GM12892 (cell line): ENCODE results near the gene LRRC9.
"Not testable (repeated sequence)": the region's sequence is repeated elsewhere in the genome, so short reads cannot be mapped to it uniquely, and the experiment has no call there.

Experiments
- DNase-seq: peaks from one replicate; pipeline ENCODE4 v3.0.0; 2011; ENCODE audit not compliant: insufficient read length
- FAIRE-seq: peaks from 2 replicates; lab custom pipeline; 2011; peaks lifted over from hg19 to GRCh38; lab: Jason Lieb, UNC
- POLR2A ChIP-seq: IDR thresholded peaks from 2 replicates; pipeline ENCODE4 v1.6.1; 2011; ENCODE audit warnings: low read depth, low read length, control low read depth
- POLR2AphosphoS5 ChIP-seq: IDR thresholded peaks from 2 replicates; pipeline ENCODE4 v1.6.1; 2011; ENCODE audit warnings: low read depth, low read length, control low read depth
- TAF1 ChIP-seq: IDR thresholded peaks from 2 replicates; pipeline ENCODE4 v1.6.1; 2011; ENCODE audit warnings: low read depth, mild to moderate bottlenecking, control low read depth, low read length, borderline replicate concordance

LRRC9 gene

GRCh38 chr14:59964251-59965007 lies 44.5 kb downstream of the LRRC9 start:
- no peak for DNase-seq
- TF ChIP-seq POLR2AphosphoS5 (no peak), POLR2A (no peak), TAF1 (no peak)
- peak; percentile 67 for FAIRE-seq

- FAIRE-seq: no peak
- no peak for DNase-seq
- no peak for TF ChIP-seq POLR2A
- no peak for TF ChIP-seq POLR2AphosphoS5
- TF ChIP-seq TAF1: no peak
Measured at GRCh38 chr14:59969319-59969718, 49.4 kb downstream of the LRRC9 start.

DNA sequence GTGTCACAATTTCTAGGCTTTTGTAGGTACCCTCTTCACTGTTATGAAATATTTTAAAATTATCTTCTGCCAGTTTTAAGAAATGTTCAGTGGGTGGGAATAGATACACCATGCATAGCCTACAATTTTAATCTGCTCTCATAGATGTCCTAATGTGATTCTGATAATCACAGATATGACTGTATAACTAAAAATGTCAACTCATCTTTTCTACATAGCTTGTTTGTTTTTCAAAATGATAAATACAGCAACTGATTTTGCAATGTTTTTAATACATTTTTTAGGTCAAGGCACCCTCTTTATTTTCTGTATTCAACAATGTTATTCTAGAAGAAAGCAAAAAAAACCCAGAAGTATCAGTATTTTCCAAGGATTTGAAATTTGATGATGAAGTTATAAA lies 61.6 kb downstream of the LRRC9 start:
- DNase-seq: no peak
- TF ChIP-seq TAF1: no peak
- no peak for TF ChIP-seq POLR2AphosphoS5
- TF ChIP-seq POLR2A: no peak
- FAIRE-seq: no peak

DNA sequence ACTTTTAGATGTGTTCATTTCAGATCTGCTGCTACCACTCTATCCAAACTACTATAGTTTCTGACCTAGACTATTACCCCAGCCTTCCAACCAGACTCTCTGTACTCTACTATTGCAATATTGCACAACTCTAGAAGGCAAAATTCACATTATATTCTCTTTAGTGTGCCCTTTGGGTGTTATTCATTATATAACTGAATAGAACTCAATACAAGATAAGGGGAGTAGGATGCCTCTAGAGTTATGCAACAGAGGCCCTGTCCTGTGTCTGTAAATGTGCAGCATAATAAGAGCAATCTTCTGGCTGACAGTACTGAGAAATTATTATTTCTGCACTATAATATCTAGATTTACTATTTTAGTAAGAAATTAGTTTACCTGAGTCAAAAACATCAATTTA lies 63.1 kb downstream of the LRRC9 start:
- TF ChIP-seq POLR2A (no peak), TAF1 (no peak), POLR2AphosphoS5 (no peak)
- no peak for DNase-seq
- no peak for FAIRE-seq

DNA sequence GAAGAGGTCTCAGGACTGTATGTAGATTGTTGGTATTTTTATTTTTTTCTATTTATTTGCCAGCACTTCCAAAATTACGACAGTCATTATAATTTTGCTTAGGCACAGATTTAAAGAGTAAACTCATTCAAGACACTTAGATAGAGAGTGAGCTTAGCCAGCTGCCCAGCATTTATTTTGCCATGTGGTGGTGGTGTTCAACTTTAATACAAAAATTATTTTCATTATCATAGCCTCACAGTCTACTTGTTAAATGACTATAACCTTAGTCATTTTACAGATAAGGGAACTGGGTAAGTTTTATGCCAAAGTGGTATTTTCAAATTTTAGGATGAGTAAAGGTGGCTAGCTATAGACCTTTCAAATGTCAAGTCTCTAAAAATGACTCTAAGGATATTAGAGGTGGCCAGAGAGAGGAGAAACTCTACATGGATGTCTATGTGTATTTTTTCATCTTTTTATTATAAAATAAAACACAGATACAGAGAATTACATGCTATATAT lies 66.7 kb downstream of the LRRC9 start:
- TF ChIP-seq POLR2A (no peak), POLR2AphosphoS5 (no peak), TAF1 (no peak)
- no peak for FAIRE-seq
- DNase-seq: no peak

DNA sequence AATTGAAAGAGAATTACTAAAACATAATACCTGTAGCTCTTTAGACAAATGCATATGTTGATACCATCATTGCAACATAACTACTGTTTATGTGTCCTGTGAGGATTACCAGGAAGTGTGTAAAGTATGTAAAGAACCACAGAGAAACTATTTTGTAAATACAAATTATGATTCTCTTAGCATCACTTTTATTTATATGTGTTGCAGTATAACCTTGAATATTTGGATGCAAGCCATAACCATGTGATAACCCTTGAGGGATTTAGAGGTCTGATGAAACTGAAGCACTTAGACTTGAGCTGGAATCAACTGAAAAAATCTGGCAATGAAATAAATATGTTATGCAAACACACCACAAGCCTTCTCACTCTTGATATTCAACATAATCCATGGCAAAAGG lies 77.5 kb downstream of the LRRC9 start:
- TF ChIP-seq TAF1: no peak
- TF ChIP-seq POLR2A: no peak
- no peak for TF ChIP-seq POLR2AphosphoS5
- FAIRE-seq (no peak), DNase-seq (no peak)

DNA sequence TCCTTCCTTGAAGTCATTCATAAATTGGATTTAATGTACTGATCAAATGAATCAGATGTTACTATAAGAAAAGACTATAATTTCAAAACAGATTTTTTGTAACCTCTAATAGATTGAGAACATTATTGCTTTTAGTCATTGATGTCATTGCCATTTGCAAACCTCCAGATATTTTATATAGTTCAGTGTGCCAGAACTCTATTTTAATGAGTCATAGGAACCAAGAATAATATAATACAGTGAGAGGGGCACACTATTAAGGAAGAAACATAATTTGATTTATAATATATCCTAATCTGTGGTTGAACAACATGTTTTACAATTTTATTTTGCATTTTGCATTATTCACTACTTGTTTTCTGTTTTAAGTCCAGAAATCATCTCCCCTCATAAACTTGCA lies 78.0 kb downstream of the LRRC9 start:
- no peak for TF ChIP-seq POLR2AphosphoS5
- no peak for TF ChIP-seq POLR2A
- TF ChIP-seq TAF1: no peak
- DNase-seq: no peak
- FAIRE-seq: no peak

DNA sequence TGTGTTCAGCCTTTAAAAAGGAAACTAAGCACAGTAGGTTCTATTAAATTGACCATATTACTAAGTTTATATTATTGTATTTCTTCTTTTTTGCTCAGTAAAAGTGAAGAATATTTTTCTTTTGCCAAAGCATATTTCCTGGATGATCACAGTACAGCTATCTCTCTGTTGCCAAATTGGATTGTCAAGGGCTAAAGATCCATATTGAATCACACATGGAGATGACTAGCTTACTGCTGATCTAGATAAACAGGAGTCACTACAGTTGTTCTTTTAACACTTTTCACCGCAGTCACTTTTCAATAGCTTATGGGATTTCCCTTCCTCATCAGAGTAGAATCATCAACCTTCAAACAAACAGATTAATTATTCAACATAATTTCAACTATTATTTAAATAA lies 78.6 kb downstream of the LRRC9 start:
- FAIRE-seq (no peak), DNase-seq (no peak)
- TF ChIP-seq TAF1: no peak
- TF ChIP-seq POLR2A: no peak
- TF ChIP-seq POLR2AphosphoS5: no peak

DNA sequence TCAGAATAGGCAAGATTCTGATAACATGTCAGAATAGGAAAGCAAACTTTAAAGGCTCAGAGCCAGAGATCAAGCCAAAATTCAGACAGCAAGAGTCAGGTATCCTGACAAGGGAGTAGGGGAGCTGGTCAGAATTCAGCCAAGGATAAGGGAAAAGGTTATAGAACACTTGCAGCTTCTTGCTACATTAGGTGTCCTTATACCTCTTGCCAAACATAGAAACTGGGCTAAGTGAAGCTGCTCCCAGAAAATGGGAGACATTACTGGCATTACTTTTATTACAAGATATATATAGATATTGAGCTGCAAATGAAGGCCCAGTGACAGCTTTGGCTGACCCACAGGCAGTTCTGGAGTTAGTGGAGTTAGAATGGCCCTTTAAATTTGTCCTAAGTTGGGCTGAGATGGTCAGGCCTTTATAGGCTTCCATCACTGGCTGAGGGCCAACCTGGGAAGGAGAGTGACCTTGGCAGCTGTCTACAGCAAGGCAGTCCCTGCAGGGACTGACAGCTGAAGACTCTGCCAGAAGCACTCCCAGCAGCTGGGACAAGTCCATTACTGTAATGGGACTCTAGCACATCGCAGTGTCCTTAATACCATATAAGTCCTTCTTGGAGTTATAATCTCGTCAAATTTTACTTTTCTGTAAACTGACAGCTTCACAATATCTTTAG lies 83.0 kb downstream of the LRRC9 start:
- FAIRE-seq (no peak), DNase-seq (no peak)
- TF ChIP-seq TAF1: no peak
- TF ChIP-seq POLR2AphosphoS5: no peak
- TF ChIP-seq POLR2A: no peak

- no peak for DNase-seq
- TF ChIP-seq TAF1 (no peak), POLR2A (no peak), POLR2AphosphoS5 (no peak)
Measured at GRCh38 chr14:60003991-60004390, 84.0 kb downstream of the LRRC9 start.

GRCh38 chr14:60008042-60008441 lies 88.1 kb downstream of the LRRC9 start:
- no peak for TF ChIP-seq POLR2AphosphoS5
- no peak for TF ChIP-seq POLR2A
- TF ChIP-seq TAF1: no peak
- no peak for FAIRE-seq
- DNase-seq: no peak

More at GRCh38 chr14:60003991-60004390, 84.0 kb downstream of the LRRC9 start:
- no peak for FAIRE-seq

DNA sequence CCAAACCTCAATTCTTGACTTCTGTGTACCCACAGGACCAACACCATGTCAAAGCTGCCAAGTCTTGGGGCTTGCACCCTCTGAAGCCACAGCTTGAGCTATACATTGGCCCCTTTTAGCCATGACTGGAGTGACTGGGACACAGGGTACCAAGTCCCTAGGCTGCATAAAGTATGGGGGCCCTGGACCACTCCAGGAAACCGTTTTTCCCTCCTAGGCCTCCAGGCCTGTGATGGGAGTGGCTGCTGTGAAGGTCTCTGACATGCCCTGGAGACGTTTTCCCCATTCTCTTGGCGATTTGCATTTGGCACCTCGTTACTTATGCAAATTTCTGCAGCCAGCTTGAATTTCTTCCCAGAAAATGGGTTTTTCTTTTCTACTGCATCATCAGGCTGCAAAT lies 90.3 kb downstream of the LRRC9 start:
- FAIRE-seq, DNase-seq: not testable (repeated sequence)
